Neural cell (in vitro differentiated cells): ENCODE data around the gene MIPOL1. TPM values are rescaled to one million over a fixed set of nuclear protein-coding genes. Genes with fewer than 3 reads are reported as not detected.

Experiments used
- H2AFZ ChIP-seq: fragments of 200-600, 300-800 bp; sonication (generic), shearing (Covaris generic); 2 replicates; pipeline ENCODE4 v1.6.0; 2014; ENCODE audit warnings: low read depth, mild to moderate bottlenecking, antibody characterized with exemption, low read length, moderate library complexity
- H3F3A ChIP-seq: fragments of 200-600 bp; shearing (Covaris generic); 2 replicates; pipeline ENCODE4 v1.6.1; 2016; ENCODE audit warnings: mild to moderate bottlenecking, moderate library complexity, mixed read lengths, antibody characterized with exemption, low read length; ENCODE audit not compliant: insufficient read depth, poor library complexity, severe bottlenecking
- H3K27ac ChIP-seq: fragments of 200-600, 300-800 bp; sonication (generic), shearing (Covaris generic); 2 replicates; pipeline ENCODE4 v1.5.1; 2014; ENCODE audit warnings: mild to moderate bottlenecking, low read length, moderate library complexity
- H3K27me3 ChIP-seq: fragments of 300-800, 200-600 bp; sonication (generic), shearing (Covaris generic); 2 replicates; pipeline ENCODE4 v1.6.0; 2014; ENCODE audit warnings: mild to moderate bottlenecking, low read depth, low read length, moderate library complexity; ENCODE audit not compliant: insufficient read depth
- H3K36me3 ChIP-seq: fragments of 300-800, 200-600 bp; sonication (generic), shearing (Covaris generic); 2 replicates; pipeline ENCODE4 v1.5.1; 2014; ENCODE audit warnings: mild to moderate bottlenecking, antibody characterized with exemption, low read length, moderate library complexity; ENCODE audit not compliant: insufficient read depth
- H3K4me2 ChIP-seq: fragments of 300-800, 200-600 bp; sonication (generic), shearing (Covaris generic); 2 replicates; pipeline ENCODE4 v1.6.0; 2014; ENCODE audit warnings: mild to moderate bottlenecking, low read length
- H3K4me3 ChIP-seq: fragments of 300-800, 200-600 bp; sonication (generic), shearing (Covaris generic); 2 replicates; pipeline ENCODE4 v1.5.1; 2014; ENCODE audit warnings: mild to moderate bottlenecking, low read length, moderate library complexity
- H3K79me2 ChIP-seq: fragments of 200-600 bp; shearing (Covaris generic); replicated peaks from 2 replicates; pipeline ENCODE4 v1.6.0; 2014; ENCODE audit warnings: mild to moderate bottlenecking, low read length, moderate library complexity; ENCODE audit not compliant: insufficient read depth
- H3K9ac ChIP-seq: fragments of 300-800, 200-600 bp; sonication (generic), shearing (Covaris generic); 2 replicates; pipeline ENCODE4 v1.6.1; 2016; ENCODE audit warnings: mild to moderate bottlenecking, low read length, mixed read lengths
- H3K9me2 ChIP-seq: fragments of 200-600 bp; shearing (Covaris generic); 2 replicates; pipeline ENCODE4 v1.6.1; 2016; ENCODE audit warnings: mild to moderate bottlenecking, low read length, mixed read lengths; ENCODE audit not compliant: insufficient read depth
- H3K9me3 ChIP-seq: fragments of 200-600, 300-800 bp; sonication (generic), shearing (Covaris generic); 2 replicates; pipeline ENCODE4 v1.6.1; 2016; ENCODE audit warnings: mild to moderate bottlenecking, mixed run types, low read length, moderate library complexity, mixed read lengths
- H4K20me1 ChIP-seq: fragments of 200-600 bp; shearing (Covaris generic); 2 replicates; pipeline ENCODE4 v1.6.1; 2016; ENCODE audit warnings: mild to moderate bottlenecking, mixed run types; ENCODE audit not compliant: insufficient read depth
- CTCF ChIP-seq: fragments of 450-650 bp; IDR thresholded peaks from 2 replicates; pipeline ENCODE4 v1.5.1; 2014; ENCODE audit warnings: antibody characterized with exemption, mild to moderate bottlenecking, moderate library complexity; ENCODE audit not compliant: poor library complexity, severe bottlenecking
- EP300 ChIP-seq: fragments of 450-650 bp; conservative IDR thresholded peaks from 2 replicates; pipeline ENCODE4 v1.6.1; 2014; ENCODE audit warnings: antibody characterized with exemption, mild to moderate bottlenecking, moderate library complexity; ENCODE audit not compliant: poor library complexity, severe bottlenecking
- EZH2 ChIP-seq: fragments of 200-600, 300-800 bp; shearing (Covaris generic), sonication (generic); IDR thresholded peaks from 2 replicates; pipeline ENCODE4 v1.6.1; 2014; ENCODE audit warnings: antibody characterized with exemption, low read length, borderline replicate concordance, mild to moderate bottlenecking; ENCODE audit not compliant: insufficient read depth, poor library complexity, severe bottlenecking
- MXI1 ChIP-seq: fragments of 450-650 bp; conservative IDR thresholded peaks from 2 replicates; pipeline ENCODE4 v1.6.1; 2014; ENCODE audit warnings: antibody characterized with exemption, mild to moderate bottlenecking; ENCODE audit not compliant: poor library complexity, severe bottlenecking
- POLR2AphosphoS5 ChIP-seq: IDR thresholded peaks from 2 replicates; pipeline ENCODE4 v1.6.1; 2012
- RAD21 ChIP-seq: fragments of 450-650 bp; conservative IDR thresholded peaks from 2 replicates; pipeline ENCODE4 v1.6.1; 2014; ENCODE audit warnings: antibody characterized with exemption, mild to moderate bottlenecking, moderate library complexity
- REST ChIP-seq: IDR thresholded peaks from 2 replicates; pipeline ENCODE4 v1.6.1; 2012; ENCODE audit warnings: borderline replicate concordance
- SMC3 ChIP-seq: fragments of 450-650 bp; conservative IDR thresholded peaks from 2 replicates; pipeline ENCODE4 v1.6.1; 2014; ENCODE audit warnings: antibody characterized with exemption, mild to moderate bottlenecking, moderate library complexity; ENCODE audit not compliant: poor library complexity
- TAF1 ChIP-seq: IDR thresholded peaks from 2 replicates; pipeline ENCODE4 v1.6.1; 2012; ENCODE audit warnings: low read depth
- polyA plus RNA-seq: library from polyadenylated mRNA; depleted of rRNA; stranded (reverse); fragments of >200 nt; gene quantifications from 2 replicates; pipeline ENCODE4 v1.2.3, GENCODE V29; 2014

MIPOL1 gene
- polyA plus RNA-seq, 1 donor from 2014 or later = 1.3 TPM

- H3K9me3 ChIP-seq = no peaks in the 10 kb centered on the region
- H2AFZ ChIP-seq = no peak overlapping the region
- no peak overlapping the region for H3K4me2 ChIP-seq
- H3K79me2 ChIP-seq = no peaks in the 10 kb centered on the region
- no peaks in the 10 kb centered on the region for H3K36me3 ChIP-seq
- H4K20me1 ChIP-seq = no peaks in the 10 kb centered on the region
- H3K4me3 ChIP-seq = no peak overlapping the region
- no peak overlapping the region for H3K27ac ChIP-seq
- H3K27me3 ChIP-seq = no peaks in the 10 kb centered on the region
- H3K9me2 ChIP-seq = no peaks in the 10 kb centered on the region
- no peaks in the 10 kb centered on the region for H3F3A ChIP-seq
- H3K9ac ChIP-seq = no peak overlapping the region
- TF ChIP-seq CTCF (no peak), REST (no peak), POLR2AphosphoS5 (no peak), EZH2 (no peak), MXI1 (no peak), EP300 (no peak), TAF1 (no peak), SMC3 (no peak), RAD21 (no peak)
Measured at GRCh38 chr14:37480446-37481290, 282.9 kb downstream of the MIPOL1 start.

- Histone ChIP-seq H3K9ac (no peak overlapping the region), H4K20me1 (no peaks in the 10 kb centered on the region), H3K4me3 (no peak overlapping the region), H3K4me2 (no peak overlapping the region), H3K79me2 (no peaks in the 10 kb centered on the region), H3K9me3 (no peaks in the 10 kb centered on the region), H3K27me3 (no peaks in the 10 kb centered on the region), H3K9me2 (no peaks in the 10 kb centered on the region), H3K36me3 (no peaks in the 10 kb centered on the region), H3K27ac (no peak overlapping the region), H2AFZ (no peak overlapping the region), H3F3A (no peaks in the 10 kb centered on the region)
- no peak for TF ChIP-seq POLR2AphosphoS5
- TF ChIP-seq RAD21 = no peak
- TF ChIP-seq EZH2 = no peak
- no peak for TF ChIP-seq SMC3
- TF ChIP-seq TAF1 = no peak
- TF ChIP-seq MXI1 = no peak
- TF ChIP-seq REST = no peak
- no peak for TF ChIP-seq CTCF
- no peak for TF ChIP-seq EP300
Measured at GRCh38 chr14:37482428-37482827, 284.7 kb downstream of the MIPOL1 start.
